ENCODE measurements around the gene DARS1. TPM values are rescaled to one million over a fixed set of nuclear protein-coding genes. Genes with fewer than 3 reads are reported as not detected.

Gene DARS1
- total and polyA plus RNA-seq, 2 donors (not counting 1 experiment from before 2014, with no cell fraction given), result 36.7 to 88.3 TPM

GRCh38 chr2:135947483-135947882 is 37.9 kb downstream of the DARS1 start:
- Mint-ChIP-seq H3K4me1 (peaks cover 39% of the 10 kb centered on the region), H3K4me3 (no peak overlapping the region), H3K27ac (no peak overlapping the region), H3K27me3 (no peaks in the 10 kb centered on the region), H3K9me3 (ENCODE audit: insufficient read depth) (no peaks in the 10 kb centered on the region)
- ATAC-seq (ENCODE audit: low read depth) (no peak), DNase-seq (no peak)
- H3K9ac ChIP-seq (ENCODE audit: low read length), result no peak overlapping the region
- H3K27me3 ChIP-seq (replicated peaks in 1 of 4; ENCODE audit: control extremely low read depth in 1 of 4, control insufficient read depth in 3 of 4, insufficient read depth in 4 of 4, low read length in 3 of 4), result no peaks in the 10 kb centered on the region
- no CpG with 5 or more reads among the region's 2 CpGs for WGBS (ENCODE audit: insufficient coverage)
- H2AFZ ChIP-seq (ENCODE audit: insufficient read depth, low read depth, low read length, poor library complexity, severe bottlenecking), result no peak overlapping the region
- H3K9me3 ChIP-seq (ENCODE audit: control extremely low read depth in 1 of 3, control insufficient read depth in 2 of 3, insufficient read depth in 1 of 3, low read length in 2 of 3), result no peaks in the 10 kb centered on the region
- CTCF ChIA-PET, result interaction anchor here (0.7 to 1.1 kb wide), 3 partner anchors 33 to 163 kb away, joined by 3 to 8 read pairs (median 3); no protein-coding TSS in a partner anchor
- TF ChIP-seq, protein P1, sequence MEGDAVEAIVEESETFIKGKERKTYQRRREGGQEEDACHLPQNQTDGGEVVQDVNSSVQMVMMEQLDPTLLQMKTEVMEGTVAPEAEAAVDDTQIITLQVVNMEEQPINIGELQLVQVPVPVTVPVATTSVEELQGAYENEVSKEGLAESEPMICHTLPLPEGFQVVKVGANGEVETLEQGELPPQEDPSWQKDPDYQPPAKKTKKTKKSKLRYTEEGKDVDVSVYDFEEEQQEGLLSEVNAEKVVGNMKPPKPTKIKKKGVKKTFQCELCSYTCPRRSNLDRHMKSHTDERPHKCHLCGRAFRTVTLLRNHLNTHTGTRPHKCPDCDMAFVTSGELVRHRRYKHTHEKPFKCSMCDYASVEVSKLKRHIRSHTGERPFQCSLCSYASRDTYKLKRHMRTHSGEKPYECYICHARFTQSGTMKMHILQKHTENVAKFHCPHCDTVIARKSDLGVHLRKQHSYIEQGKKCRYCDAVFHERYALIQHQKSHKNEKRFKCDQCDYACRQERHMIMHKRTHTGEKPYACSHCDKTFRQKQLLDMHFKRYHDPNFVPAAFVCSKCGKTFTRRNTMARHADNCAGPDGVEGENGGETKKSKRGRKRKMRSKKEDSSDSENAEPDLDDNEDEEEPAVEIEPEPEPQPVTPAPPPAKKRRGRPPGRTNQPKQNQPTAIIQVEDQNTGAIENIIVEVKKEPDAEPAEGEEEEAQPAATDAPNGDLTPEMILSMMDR (IDR thresholded peaks at IDR 0.05), result no peak
- TF ChIP-seq EZH2 (IDR thresholded peaks at IDR 0.05; ENCODE audit: borderline replicate concordance, insufficient read depth, low read depth, low read length, poor library complexity, severe bottlenecking), result no peak
- H3K79me2 ChIP-seq (ENCODE audit: control insufficient read depth, insufficient read depth, low read length), result peaks cover 70% of the 10 kb centered on the region
- POLR2A ChIA-PET, result interaction anchor here (0.7 kb wide), 1 partner anchor 292 kb away, joined by 3 read pairs; no protein-coding TSS in a partner anchor
- H3K27ac ChIP-seq (ENCODE audit: low read length in 2 of 2), result no peak overlapping the region
- intact Hi-C loops (cut with micrococcal nuclease), result no loop called here
- no peaks in the 10 kb centered on the region for H3K4me1 ChIP-seq (ENCODE audit: control insufficient read depth in 2 of 2, insufficient read depth in 2 of 2, low read length in 2 of 2)
- peaks cover 6 to 10% of the 10 kb centered on the region in 2 experiments for H3K36me3 ChIP-seq (replicated peaks in 1 of 2; ENCODE audit: control extremely low read depth in 1 of 2, control insufficient read depth in 1 of 2, extremely low read depth in 1 of 2, insufficient read depth in 2 of 2, low read length in 1 of 2)
- peaks cover 21% of the 10 kb centered on the region for H4K20me1 ChIP-seq (ENCODE audit: control insufficient read depth, insufficient read depth, low read length, poor library complexity, severe bottlenecking)
- H3K4me3 ChIP-seq (ENCODE audit: control extremely low read depth in 1 of 5, extremely low read depth in 1 of 5, insufficient read depth in 1 of 5, low read depth in 2 of 5, low read length in 4 of 5), result no peak overlapping the region
- H3K4me2 ChIP-seq (replicated peaks; ENCODE audit: low read depth, low read length, poor library complexity, severe bottlenecking), result no peak overlapping the region

DNA sequence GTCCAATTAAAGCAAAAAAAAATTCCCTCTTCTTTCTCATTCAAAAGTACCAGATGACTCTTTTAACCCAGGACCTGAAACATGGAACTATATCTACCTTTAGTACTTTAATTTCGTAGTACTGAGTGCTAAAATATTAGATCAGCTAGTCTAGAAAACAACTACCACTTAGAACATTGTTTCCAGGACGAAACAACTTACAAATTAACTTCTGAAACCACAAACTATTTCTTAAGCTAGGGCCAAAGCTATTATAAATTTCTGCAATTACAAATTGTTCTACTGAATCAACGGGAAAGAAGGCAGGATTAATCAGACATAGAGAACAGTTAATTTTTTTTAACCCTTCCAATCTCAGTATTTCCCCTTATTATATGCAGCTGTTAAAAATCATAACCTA is 39.9 kb downstream of the DARS1 start:
- Histone ChIP-seq H3K27me3 (replicated peaks in 1 of 4; ENCODE audit: control extremely low read depth in 1 of 4, control insufficient read depth in 3 of 4, insufficient read depth in 4 of 4, low read length in 3 of 4) (no peaks in the 10 kb centered on the region), H3K9me3 (ENCODE audit: control extremely low read depth in 1 of 3, control insufficient read depth in 2 of 3, insufficient read depth in 1 of 3, low read length in 2 of 3) (no peaks in the 10 kb centered on the region), H3K27ac (ENCODE audit: low read length in 2 of 2) (no peak overlapping the region), H4K20me1 (ENCODE audit: control insufficient read depth, insufficient read depth, low read length, poor library complexity, severe bottlenecking) (peaks cover 21% of the 10 kb centered on the region), H3K36me3 (replicated peaks in 1 of 2; ENCODE audit: control extremely low read depth in 1 of 2, control insufficient read depth in 1 of 2, extremely low read depth in 1 of 2, insufficient read depth in 2 of 2, low read length in 1 of 2) (peaks cover 0 to 13% of the 10 kb centered on the region in 2 experiments), H3K79me2 (ENCODE audit: control insufficient read depth, insufficient read depth, low read length) (peaks cover 58% of the 10 kb centered on the region), H2AFZ (ENCODE audit: insufficient read depth, low read depth, low read length, poor library complexity, severe bottlenecking) (no peak overlapping the region), H3K4me2 (replicated peaks; ENCODE audit: low read depth, low read length, poor library complexity, severe bottlenecking) (no peak overlapping the region), H3K4me3 (ENCODE audit: control extremely low read depth in 1 of 5, extremely low read depth in 1 of 5, insufficient read depth in 1 of 5, low read depth in 2 of 5, low read length in 4 of 5) (no peak overlapping the region), H3K9ac (ENCODE audit: low read length) (no peak overlapping the region), H3K4me1 (ENCODE audit: control insufficient read depth in 2 of 2, insufficient read depth in 2 of 2, low read length in 2 of 2) (no peaks in the 10 kb centered on the region)
- Mint-ChIP-seq H3K27me3 (no peaks in the 10 kb centered on the region), H3K4me3 (no peak overlapping the region), H3K4me1 (peaks cover 31% of the 10 kb centered on the region), H3K9me3 (ENCODE audit: insufficient read depth) (no peaks in the 10 kb centered on the region), H3K27ac (peak overlapping the region; percentile 15)
- ATAC-seq (ENCODE audit: low read depth) (no peak), DNase-seq (no peak)
- intact Hi-C loops (cut with micrococcal nuclease), result no loop called here
- TF ChIP-seq, protein P1 (IDR thresholded peaks at IDR 0.05), result no peak
- TF ChIP-seq EZH2 (IDR thresholded peaks at IDR 0.05; ENCODE audit: borderline replicate concordance, insufficient read depth, low read depth, low read length, poor library complexity, severe bottlenecking), result no peak
- WGBS (ENCODE audit: insufficient coverage), result no CpG with 5 or more reads among the region's 3 CpGs
- POLR2A ChIA-PET, result no interaction called here
- CTCF ChIA-PET, result interaction anchor here (0.9 to 2.2 kb wide), 2 partner anchors 13 to 32 kb away, joined by 4 to 5 read pairs; no protein-coding TSS in a partner anchor

Measured in B cell (primary cell).